Subcutaneous abdominal adipose tissue (tissue), 5 donors: ENCODE data around the gene KCTD7.
"Not testable (repeated sequence)": the region's sequence is repeated elsewhere in the genome, so short reads cannot be mapped to it uniquely, and the experiment has no call there.

Experiments used
- H3K27ac ChIP-seq: one replicate; pipeline ENCODE4 v1.7.0; 2013; ENCODE audit warnings: low read depth, mild to moderate bottlenecking, inconsistent platforms, low read length, moderate library complexity
- H3K27me3 ChIP-seq, 5 donors: one replicate each; pipeline ENCODE4 v1.7.0; 2013; ENCODE audit warnings: low read length in 5 of 5, inconsistent platforms in 1 of 5; ENCODE audit not compliant: control insufficient read depth in 5 of 5, insufficient read depth in 4 of 5
- H3K36me3 ChIP-seq, 5 donors: one replicate each; pipeline ENCODE4 v1.7.0; 2013; ENCODE audit warnings: low read length in 5 of 5; ENCODE audit not compliant: control insufficient read depth in 5 of 5, insufficient read depth in 5 of 5
- H3K4me1 ChIP-seq, 5 donors: one replicate each; pipeline ENCODE4 v1.7.0; 2013; ENCODE audit warnings: low read length in 5 of 5, mild to moderate bottlenecking in 3 of 5, moderate library complexity in 1 of 5; ENCODE audit not compliant: control insufficient read depth in 5 of 5, insufficient read depth in 5 of 5
- H3K4me3 ChIP-seq, 5 donors: one replicate each; pipeline ENCODE4 v1.7.0; 2013; ENCODE audit warnings: low read length in 5 of 5, low read depth in 1 of 5
- H3K9ac ChIP-seq, 5 donors: one replicate each; pipeline ENCODE4 v1.7.0; 2013; ENCODE audit warnings: low read length in 5 of 5, mild to moderate bottlenecking in 4 of 5, moderate library complexity in 3 of 5
- H3K9me3 ChIP-seq, 5 donors: one replicate each; pipeline ENCODE4 v1.7.0; 2013; ENCODE audit warnings: low read length in 5 of 5; ENCODE audit not compliant: control insufficient read depth in 5 of 5
- donor health status: healthy.
- donor health status: healthy.
- donor health status: healthy.
- donor health status: healthy.
- donor health status: healthy.

The KCTD7 gene

GRCh38 chr7:66687672-66688071 lies 59.0 kb downstream of the KCTD7 start:
- H3K36me3 ChIP-seq, H3K9ac ChIP-seq, H3K4me3 ChIP-seq, H3K9me3 ChIP-seq, H3K27me3 ChIP-seq, H3K27ac ChIP-seq: not testable (repeated sequence)
- peaks cover 0 to 14% (median 12%) of the 10 kb centered on the region in 5 donors for H3K4me1 ChIP-seq

GRCh38 chr7:66689081-66689480 lies 60.4 kb downstream of the KCTD7 start:
- no peak overlapping the region for H3K27ac ChIP-seq
- H3K36me3 ChIP-seq: peaks cover 0 to 4% (median 0%) of the 10 kb centered on the region in 5 donors
- no peak overlapping the region for H3K4me3 ChIP-seq
- peaks cover 0 to 8% (median 4%) of the 10 kb centered on the region in 5 donors for H3K4me1 ChIP-seq
- no peaks in the 10 kb centered on the region for H3K27me3 ChIP-seq
- no peaks in the 10 kb centered on the region for H3K9me3 ChIP-seq
- no peak overlapping the region for H3K9ac ChIP-seq

- no peaks in the 10 kb centered on the region for H3K27me3 ChIP-seq
- no peak overlapping the region for H3K9ac ChIP-seq
- H3K9me3 ChIP-seq: no peaks in the 10 kb centered on the region
- H3K36me3 ChIP-seq: peaks cover 0 to 6% (median 0%) of the 10 kb centered on the region in 5 donors
- H3K4me1 ChIP-seq: peaks cover 0 to 18% (median 15%) of the 10 kb centered on the region in 5 donors
- no peak overlapping the region for H3K27ac ChIP-seq
- H3K4me3 ChIP-seq: no peak overlapping the region
These were observed 64.7 kb downstream of the KCTD7 start for GRCh38 chr7:66693331-66693730.
